KG1 (cell line): ENCODE data around the gene TTBK1.

Experiments
- DNase-seq: peaks from one replicate; lab custom pipeline; 2025; lab: John Stamatoyannopoulos, UW

The TTBK1 gene

DNA sequence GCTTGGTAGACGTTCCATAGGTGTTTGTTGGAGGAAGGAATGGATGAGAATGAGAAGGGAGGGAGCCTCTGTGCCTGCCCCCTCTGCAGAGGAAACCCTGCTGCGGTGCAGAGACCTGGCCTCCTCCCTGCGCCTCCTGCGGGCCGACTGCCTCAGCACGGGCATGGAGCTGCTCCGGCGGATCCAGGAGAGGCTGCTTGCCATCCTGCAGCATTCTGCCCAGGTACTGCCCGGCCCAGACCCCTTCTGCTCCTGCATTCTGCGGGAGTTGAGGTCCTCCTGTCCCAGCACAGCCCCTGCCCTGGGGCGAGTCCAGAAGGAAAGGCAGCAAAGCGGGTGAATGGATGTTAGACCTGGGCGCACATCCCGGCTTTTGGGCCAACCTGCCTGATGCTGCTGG lies 20.1 kb upstream of the TTBK1 start:
- DNase-seq = no peak

DNA sequence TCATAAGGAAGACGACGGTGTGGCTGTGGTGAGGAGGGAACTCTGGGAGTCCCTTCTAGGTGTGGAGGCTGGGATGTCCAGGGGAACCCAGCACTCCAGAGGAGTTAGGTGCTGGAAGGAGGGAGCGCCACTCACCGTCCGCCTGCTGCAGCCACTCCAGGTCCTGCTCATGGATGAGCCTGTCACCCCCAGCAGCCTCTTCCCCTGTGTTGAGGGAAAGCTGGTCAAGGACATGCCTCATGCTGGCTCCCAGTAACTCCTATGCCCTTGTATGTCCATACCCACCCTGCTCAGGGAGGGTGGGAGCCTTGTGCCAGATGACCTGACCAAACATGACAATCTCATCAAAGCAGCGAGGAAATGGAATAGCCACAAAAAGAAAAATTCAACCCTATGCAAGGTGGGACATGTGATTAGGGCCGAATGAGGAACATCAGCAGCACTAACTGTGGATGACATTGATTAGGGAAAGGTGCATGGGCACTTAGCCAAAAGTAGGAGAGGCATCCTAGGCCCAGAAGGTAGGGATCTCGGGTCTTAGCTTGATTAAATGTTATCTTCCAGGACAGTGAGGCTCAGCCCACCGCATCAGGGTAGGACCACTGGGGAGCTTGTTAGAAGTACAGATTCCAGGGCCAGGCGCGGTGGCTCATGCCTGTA lies 17.0 kb upstream of the TTBK1 start:
- no peak for DNase-seq

DNA sequence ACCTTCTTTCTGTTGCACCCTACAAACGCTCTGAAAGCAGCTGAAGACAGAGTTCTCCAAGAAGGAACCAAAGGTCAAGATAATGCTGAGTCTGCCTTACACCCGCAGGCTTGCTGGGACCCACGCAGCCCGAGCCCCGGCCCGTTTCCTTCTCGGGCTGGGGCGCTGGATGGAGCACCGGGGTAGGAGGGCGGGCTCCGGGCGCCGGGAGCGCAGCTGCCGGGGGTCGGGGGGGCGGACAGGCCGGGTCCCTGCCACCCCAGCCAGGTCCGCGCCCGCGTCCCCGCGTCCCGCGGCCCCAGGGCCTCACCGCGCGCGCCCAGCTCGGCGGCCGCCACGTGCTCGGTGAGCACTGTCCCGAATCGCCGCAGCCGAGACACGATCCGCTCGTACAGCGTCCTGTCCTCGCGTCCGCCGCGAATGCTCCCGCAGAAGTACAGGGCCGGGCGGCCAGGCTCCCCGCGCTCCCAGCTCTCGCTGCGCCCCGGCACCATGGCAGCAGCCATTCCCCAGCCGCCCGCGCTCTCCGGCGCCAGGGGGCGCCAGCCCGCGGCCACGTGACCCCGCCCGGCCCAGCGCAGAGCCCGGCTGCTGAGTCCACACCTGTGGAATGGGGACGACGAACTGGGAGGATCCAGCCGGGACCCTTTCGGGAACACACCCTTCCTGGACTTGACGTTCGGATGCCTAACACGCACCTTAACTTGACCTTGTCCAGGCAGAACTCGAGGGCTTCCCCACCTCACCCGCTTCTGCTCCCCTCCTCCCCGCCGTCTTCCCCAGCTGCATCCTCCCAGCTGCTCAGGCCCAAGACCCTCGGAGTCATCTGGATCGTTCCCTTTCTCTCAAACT lies 14.1 kb upstream of the TTBK1 start, which contains the start of gene DNPH1:
Gene DNPH1, minus strand, starts transcription at position 531 of the 852 bp plus-strand sequence. Its CDS starts 25 bp downstream, at position 506.
- DNase-seq = peak; percentile 26

DNA sequence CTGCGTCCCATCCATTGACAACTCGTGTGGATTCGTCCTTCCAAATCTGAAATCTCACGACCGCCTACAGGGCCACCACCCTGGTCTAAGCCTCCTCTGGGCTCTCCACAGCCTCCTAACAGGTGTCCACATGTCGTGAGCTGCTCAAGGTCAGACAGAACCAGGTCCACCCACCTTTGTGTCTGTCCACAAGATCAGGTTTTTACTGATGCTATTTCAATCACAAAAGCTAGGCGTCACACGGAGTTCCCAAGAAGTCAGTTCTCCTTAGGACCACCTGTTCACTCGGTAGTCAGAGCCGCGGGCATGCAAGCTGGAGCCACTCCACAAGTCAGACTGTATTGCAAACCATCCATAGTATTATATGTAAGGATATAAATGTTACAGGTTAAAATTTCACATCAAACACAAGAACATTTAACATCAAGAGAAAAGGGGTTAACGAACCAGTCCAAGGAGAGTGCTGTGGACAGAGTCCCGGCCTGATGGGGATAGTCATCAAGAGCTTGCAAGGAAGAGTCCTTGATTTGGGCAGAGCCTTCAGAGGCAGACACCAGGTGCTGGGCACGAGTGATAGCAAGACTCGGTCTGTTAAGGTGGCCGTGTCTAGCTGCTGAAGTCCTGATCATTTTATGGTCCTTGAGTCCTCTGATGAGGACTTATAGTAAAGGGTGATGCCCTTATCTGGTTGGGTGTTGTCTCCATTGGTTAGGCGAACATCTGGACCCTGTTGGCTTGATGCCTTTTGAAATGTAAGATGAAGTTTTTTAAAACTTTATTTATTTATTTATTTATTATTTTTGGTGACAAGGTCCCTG lies 13.3 kb upstream of the TTBK1 start:
- no peak for DNase-seq

DNA sequence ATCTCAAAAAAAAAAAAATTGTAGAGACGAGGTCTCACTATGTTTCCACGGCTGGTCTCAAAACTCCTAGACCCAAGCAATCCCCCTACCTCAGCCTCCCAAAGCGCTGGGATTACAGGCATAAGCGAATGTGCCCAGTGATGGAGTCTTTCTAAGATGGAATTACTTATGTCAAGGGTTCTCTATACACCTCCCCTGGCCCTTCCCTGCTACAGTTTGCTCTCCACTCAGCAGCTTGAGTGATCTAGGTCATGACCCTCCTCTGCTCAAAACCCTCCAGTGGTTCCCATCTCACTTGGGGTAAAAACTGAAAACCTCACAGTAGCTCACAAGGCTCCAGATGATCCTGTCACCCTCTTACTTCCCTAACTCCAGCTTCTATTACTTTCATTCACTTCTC lies 12.2 kb upstream of the TTBK1 start:
- DNase-seq = no peak

DNA sequence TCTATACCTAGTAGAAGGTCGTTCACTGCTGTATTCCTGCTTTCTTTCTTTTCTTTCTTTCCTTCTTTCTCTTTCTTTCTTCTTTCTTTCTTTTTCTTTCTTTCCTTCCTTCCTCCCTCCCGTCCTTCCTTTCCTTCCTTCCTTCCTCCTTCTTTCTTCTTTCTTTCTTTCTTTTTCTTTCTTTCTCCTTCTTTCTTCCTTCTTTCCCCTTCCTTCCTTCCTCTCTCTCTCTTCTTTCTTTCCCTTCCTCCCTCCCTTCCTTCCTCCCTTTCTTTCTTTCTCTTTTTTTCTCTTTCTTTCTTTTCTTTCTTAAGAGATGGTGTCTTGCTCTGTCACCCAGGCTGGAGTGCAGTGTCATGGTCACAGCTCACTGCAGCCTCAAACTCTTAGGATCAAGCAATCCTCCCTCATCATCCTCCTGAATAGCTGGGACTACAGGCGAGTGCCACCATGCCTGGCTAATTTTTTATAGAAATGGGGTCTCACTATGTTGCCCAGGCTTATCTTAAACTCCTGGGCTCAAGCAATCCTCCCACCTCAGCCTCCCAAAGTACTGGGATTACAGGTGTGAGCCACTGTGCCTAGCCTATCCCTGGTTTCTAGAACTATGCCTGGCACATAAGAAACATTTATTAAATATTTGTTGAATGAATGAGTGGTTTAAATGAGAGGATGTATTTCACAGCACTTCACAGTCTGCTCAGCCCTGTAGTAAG lies 11.4 kb upstream of the TTBK1 start:
- no peak for DNase-seq

DNA sequence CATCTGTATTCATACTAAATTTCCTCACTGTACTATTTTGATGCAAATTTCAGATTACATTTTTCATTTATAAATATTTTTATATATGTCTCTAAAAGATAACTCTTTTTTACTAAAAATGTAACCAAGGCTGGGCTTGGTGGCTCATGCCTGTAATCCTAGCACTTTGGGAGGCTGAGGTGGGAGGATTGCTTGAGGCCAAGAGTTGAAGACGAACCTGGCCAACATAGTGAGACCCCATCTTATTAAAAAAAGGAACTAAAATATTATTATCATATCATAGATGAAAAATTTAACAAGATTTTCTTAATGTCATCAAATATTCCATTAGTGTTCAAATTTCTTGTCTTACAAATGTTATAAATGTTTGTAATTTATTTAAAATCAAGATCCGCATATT lies 7.4 kb upstream of the TTBK1 start:
- DNase-seq = no peak

DNA sequence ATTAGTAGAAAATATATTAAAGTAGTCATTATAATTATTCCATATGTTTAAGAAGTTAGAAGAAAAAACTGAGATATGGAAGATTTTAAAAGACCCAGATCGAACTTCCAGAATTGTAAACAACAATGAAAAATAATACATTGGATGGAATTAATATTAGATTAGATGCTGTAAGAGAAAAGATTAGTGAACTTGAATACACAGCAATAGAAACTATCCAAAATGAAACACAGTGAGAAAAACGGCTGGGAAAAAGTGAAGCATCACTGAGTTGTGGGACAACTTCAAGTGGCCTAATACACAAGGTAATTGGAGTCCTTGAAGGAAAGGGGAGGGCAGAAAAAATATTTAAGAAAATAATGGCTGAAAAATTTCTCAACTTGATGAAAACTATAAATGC lies 4.2 kb upstream of the TTBK1 start:
- no peak for DNase-seq

DNA sequence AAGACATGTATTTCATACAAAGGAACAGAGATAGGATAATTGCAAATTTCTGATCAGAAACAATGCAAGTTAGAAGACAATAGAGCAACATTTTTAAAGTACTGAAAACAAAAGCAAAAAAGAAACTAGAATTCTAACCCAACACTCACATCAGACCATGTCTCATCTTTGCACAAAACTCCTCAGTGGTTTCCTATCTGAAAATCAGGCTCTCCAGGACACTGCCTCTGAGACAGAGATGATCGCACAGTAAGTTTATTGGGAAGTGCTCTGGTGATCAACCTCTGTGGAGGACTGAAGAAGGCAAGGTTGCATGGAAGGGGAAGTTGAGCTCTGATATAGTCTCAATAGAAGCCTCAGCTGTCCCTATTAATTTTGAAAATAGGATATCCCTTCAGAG lies 2.3 kb upstream of the TTBK1 start:
- no peak for DNase-seq

DNA sequence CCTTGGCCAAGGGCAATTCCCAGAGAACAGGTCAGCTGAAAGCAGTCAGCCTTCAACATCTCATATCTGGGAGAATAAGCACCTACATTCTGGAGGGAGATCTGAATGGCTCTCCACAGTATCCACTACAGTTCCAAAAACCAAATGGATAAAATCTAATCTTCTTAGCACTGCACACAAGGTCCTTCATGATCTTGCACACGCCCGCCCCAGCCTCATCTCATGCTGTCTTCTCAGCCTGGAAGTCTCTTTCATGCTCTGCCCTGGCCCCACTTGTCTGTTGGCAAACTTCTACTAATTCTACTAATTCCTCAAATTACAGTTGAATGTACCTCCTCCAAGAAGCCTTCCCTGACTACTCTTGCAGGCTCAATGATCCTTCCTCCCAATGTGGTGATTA lies 1.8 kb upstream of the TTBK1 start:
- DNase-seq = no peak

DNA sequence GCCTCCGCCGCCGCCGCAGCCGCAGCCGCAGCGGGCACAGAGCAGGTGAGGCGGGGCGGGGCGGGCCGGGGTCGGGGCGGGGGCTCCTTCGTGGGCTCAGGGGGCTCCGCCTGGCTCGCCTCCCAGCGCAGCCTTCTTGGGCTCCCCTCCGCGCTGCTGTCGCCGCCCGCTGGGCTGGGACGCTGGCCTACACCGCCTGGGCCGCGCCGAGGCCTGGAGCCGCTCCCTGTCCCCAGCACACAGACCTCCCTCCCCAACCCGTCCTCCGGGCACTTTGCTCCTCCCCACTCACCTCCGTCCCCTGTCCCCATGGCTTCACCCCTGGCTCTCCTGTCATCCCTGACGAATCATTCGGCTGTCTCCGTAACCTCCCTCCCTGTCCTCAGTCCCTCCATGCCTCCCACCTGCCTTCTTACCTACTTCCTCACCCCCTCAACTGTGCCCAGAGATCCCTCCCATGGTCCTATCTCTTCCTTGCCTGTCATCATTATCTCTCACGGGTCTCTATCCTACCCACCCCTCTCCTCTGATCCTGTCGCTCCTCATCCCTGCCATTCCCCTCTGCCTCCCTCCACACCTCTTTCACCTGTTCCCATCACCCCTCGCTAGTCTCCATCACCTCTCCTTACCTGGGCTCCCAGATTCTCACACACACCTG lies 512 bp downstream of the TTBK1 start:
- DNase-seq = no peak

DNA sequence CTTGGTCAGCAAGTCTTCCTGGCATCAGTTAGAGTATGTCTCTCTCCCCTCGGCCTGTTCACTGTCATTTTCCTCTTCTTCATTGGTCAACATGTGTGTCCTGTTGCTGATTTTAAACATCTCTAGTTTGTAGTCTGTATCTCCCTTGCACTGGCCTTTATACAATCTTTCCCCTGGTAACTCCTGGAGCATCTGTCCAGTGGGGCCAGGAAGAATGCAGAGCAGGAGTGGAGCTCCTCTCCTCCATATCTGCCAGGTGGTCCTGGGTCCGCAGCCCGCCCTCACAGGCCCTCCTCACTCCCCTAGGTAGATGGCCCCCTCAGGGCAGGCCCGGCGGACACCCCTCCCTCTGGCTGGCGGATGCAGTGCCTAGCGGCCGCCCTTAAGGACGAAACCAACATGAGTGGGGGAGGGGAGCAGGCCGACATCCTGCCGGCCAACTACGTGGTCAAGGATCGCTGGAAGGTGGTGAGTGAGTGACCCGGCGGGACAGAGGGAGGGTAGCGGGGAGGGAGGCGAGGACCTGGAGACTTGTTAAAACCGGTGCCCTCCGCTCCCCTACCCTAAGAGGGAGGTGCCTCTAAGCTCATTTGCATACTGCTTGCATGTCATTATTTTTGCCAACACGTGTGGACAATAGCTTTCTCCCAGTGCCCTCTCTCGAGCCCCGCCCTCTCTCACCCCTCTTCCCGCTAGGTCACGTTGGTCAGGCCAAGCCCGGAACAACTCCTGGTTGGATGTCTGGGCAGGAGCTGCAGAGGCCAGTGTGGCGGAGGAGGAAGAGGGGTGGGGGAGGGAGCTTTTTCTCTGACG lies 3.2 kb downstream of the TTBK1 start:
- DNase-seq = no peak

DNA sequence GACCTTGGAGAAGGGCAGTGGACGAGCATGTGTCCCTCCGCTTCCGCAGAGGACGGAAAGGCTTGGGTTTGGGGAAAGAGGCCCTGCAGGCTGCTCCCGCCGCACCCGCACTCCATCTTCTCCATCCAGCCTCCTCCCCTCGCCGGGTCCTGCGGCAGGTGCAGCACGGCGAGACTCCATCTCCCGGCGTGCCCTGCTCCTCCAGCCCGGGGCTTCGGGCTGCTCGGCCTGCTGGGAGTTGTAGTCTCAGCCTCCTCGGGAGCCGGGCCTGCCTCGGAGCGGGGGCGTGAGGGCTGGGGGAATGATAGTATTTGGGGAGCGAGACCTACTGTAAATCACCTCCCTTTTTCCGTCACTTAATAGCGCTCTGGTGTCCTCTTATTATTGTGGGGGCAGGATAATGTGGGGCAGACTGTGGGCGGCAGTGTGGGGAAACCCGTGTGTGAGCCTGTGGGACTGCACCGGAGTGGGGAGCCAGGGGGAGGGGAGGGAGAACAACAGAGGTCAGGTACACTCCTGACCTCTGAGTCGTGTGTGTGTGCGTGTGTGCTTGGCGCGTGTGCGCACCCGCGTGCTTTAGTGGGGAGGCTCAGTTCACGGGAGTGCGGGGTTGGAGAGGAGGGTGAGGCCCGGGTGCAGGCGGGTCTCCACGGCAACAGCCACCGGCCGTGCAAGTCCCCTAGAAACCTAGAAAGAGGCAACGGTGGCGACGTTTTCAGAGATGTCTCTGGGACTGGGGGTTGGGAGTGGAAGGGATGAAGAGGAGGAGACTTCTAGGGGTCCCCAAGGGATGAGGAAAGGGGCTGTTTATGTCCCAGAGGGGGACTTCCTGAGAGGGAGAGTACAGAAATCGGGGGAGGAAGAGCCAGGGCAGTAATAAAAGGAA lies 4.1 kb downstream of the TTBK1 start:
- DNase-seq = no peak

DNA sequence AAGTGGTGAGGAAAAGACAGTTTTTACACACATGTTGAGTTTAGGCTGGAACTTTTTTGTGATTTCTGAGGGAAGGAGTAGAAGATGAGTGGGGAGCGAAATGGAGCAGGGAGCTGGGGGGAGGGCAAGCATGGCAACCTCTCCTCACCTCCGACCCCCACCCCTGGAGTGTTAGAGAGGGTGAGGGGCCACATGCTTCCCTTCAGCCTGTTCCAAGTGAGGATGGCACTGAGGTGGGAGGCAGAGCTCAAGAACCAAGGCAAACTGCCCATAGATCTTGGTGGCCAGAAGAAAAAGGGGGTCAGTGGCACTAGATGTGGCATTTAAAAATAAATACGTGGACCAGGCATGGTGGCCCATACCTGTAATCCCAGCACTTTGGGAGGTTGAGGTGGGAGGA lies 4.8 kb downstream of the TTBK1 start:
- DNase-seq = no peak

DNA sequence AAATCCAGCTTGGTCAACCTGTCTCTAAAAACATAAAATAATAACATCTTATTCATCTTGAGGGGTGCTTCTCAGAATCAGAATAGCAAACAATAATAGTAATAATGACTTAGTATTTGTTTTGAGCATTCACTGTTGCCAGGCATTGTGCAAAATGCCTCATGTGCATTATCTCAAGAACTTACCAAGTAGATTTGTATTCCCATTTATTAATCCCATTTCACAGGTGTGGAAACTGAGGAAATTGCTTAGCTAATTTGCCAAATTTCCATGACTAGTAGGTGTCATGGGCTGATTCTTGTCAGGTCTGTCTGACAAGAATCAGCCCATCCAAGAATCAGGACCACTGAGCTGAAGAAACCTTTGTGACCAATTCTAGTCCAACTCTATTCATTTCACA lies 5.5 kb downstream of the TTBK1 start:
- DNase-seq = no peak

DNA sequence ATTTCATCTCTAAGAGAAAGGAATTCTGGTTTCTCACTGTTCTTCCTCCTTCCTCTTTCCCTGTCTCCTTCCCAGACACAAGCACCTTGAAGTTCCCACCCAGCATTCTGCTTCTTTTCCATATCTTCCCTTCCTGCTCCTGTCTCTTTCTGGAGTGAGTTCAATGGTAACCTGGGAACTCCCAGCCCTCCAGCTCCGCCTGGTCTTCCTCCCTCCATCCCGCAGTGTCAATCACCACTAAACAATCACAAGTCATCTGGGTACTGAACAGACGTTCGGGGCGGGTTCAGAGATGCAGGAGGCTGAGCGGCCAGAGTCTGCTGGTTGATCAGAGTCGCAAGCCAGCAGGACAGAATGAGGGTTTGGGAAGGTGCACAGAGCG lies 7.7 kb downstream of the TTBK1 start:
- no peak for DNase-seq

DNA sequence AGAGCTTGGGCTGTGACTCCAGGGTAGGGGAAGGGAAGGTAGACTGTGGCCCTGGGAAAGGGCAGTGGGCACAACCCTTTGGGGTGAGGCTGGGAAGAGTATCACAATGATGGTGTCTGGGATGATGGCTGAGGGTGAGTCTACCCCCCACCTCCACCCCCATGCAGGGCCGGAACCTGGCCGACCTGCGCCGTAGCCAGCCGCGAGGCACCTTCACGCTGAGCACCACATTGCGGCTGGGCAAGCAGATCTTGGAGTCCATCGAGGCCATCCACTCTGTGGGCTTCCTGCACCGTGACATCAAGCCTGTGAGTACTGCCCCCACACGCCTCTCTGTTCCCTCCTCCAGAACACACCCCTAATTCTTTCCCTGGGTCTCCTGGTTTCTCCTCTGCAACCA lies 10.1 kb downstream of the TTBK1 start:
- no peak for DNase-seq

DNA sequence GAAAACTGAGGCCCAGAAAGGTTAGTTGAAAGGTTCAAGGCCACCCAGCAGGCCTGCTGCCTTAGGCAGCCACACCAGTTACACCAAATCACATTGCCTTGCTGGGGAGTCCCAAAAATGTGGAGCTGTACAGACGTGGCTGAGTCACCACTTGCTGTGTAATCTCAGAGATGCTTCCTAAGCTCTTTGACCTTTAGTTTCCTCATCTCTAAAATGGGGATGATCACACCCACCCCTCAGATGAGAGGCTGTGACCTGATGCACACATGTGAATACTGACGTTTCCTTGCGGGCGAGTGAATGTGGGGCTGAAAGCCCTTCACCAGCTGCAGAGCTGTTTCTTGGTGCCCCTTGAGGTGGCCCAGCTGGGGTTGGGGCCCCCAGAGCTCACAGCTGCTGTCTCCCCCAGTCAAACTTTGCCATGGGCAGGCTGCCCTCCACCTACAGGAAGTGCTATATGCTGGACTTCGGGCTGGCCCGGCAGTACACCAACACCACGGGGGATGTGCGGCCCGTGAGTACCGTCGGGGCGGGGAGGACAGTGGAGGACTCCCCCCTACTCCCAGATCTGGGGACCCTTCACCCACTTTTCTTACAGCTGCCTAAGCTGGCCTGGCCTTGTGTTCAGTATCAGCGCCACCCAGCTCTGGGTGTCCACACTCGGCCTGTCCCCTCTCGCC lies 11.0 kb downstream of the TTBK1 start:
- no peak for DNase-seq

DNA sequence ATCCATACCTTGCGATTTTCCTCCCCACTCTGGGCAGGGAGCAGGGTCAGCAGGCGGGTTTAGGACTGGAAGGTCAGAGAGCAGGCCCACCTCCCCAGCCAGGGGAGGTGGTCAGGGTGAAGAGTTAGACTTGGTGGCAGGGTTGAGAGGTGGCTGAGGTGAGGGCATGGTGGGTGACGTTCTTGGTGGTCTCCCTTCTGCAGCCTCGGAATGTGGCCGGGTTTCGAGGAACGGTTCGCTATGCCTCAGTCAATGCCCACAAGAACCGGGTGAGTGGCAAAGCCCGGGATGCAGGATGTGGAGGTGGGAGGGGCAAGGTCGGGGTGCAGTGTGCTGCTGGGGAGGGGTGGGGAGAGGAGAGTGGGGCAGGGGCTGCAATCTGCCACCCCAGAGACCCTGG lies 11.6 kb downstream of the TTBK1 start:
- no peak for DNase-seq
